ENCODE measurements around the gene TBCEL. TPM values are rescaled to one million over a fixed set of nuclear protein-coding genes. Genes with fewer than 3 reads are reported as not detected.
"Not testable (repeated sequence)": the region's sequence is repeated elsewhere in the genome, so short reads cannot be mapped to it uniquely, and the experiment has no call there.

The TBCEL gene
- polyA plus RNA-seq, 5 donors = 22.3 to 37.4 (median 33.2) TPM

DNA sequence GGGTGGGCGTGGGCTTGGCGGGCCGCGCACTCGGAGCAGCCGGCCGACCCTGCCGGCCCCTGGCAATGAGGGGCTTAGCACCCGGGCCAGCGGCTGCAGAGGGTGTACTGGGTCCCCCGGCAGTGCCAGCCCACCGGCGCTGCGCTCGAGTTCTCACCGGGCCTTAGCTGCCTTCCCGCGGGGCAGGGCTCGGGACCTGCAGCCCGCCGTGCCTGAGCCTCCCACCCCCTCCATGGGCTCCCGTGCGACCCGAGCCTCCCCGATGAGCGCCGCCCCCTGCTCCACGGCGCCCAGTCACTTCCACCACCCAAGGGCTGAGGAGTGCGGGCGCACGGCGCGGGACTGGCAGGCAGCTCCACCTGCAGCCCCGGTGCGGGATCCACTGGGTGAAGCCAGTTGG lies 2.2 kb upstream of the TBCEL start:
- not testable (repeated sequence) for DNase-seq

DNA sequence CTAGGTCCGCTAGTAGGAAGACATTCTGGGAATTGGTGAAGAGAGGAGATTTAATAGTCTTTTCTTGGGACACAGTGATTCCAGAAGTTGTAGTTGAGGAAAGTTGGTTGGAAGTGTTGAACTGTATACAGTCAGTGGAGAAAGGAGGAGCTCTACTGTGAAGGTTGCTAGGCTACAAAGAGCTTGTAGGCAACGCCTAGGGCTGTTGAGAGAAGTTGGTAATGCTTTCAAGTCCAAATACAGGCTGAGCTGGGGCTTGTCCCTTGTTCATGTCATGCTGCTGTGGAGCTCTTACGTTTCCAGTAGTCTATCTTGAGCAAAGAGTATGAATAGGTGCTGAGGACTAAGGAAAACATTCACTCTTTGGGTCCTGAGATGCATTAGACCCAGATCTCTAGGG lies 1.1 kb downstream of the TBCEL start:
- DNase-seq = no peak

DNA sequence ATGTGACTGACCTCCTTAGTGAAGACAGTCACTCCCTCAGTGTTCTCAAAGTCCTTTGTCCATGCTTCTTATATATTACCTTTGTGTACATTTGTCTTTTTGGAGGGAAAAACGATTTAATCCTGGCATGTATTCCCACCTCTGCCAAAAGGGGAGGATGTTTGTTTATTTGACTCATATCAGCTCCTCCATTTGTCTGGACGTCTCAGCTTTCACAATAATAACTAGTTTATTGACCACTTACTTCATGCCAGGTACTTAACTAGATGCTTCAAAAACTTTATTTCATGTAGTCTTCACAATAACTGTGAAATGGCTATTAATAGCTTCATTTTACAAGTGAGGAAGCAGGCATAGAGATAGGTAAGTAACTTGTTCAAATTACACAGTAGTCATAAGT lies 5.3 kb downstream of the TBCEL start:
- no peak for DNase-seq

DNA sequence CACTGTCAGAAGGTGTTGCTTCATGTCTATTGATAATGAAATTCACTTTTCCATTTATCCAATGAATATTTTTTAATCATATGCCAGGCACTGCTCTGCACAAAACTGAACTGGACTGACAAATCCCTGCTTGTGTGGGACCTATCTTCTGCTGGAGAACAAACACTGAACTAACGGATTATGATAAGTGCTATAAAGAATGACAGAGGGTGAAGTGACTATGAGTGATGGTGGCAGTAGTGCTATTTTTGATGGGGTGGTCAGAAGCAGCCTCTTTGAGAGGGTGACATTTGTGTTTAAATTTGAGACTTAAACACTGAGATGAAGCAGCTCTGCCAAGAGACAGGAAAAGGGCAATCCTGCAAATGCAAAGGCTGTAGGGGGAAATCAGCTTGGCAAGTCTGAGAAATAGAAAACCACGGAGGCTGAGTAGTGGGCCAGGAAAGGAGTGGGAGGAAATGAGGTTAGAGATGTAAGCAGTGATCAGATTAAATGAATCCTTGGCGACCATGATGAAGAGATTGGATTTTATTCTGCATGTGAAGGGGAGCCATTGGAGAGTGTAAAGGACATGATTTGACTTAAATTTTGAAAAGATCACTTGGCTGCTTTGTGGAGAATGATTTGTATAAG lies 6.0 kb downstream of the TBCEL start:
- DNase-seq = no peak

DNA sequence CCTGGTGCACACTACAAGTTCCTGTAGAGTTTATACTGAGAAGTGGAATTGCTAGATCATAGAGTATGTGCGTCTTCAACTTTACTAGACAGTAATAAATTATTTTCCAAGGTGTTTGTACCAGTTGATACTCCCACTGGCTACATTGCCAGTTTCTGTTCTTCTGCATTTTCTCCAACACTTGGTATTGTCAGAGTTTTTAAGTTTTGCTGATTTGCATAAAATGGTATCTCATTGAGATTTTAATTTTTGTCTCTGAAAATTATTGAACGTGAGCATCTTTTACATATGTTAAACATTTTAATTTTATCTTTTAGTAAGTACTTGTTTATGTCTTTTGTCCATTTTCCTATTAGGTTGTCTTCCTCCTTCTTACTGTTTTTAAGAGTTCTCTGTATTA lies 7.3 kb downstream of the TBCEL start:
- DNase-seq = no peak

DNA sequence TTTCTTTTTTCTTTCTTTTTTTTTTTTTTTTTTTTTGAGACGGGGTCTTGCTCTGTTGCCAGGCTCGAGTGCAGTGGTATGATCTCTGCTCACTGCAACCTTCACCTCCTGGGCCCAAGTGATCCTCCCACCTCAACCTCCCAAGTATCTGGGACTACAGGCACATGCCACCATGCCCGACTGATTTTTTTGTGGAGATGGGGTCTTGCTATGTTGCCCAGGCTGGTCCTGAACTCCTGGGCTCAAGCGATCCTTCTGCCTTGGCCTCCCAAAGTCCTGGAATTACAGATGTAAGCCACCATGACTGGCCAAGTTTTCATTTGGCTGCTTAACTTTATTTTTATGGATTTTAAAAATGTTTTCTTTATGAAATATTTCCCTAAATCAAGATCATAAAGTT lies 7.7 kb downstream of the TBCEL start:
- DNase-seq = not testable (repeated sequence)

DNA sequence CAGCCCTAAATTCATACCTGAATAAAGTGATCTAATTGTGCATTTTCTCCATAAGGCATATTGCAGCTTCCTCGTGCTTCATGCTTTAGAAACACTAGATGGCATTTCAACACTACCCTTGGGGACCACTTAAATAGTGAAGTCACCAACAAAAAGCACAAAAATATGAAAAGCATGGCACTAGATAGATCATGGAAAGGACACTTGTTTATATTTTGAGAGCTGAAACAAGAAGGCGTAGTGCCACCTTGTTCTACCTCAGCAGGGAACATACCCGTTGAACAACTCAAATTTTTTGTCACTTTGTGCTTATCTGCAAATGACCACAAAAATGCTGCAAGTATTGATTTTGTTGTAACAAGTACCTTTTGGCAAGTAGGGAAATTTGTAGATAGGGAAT lies 8.6 kb downstream of the TBCEL start:
- no peak for DNase-seq

DNA sequence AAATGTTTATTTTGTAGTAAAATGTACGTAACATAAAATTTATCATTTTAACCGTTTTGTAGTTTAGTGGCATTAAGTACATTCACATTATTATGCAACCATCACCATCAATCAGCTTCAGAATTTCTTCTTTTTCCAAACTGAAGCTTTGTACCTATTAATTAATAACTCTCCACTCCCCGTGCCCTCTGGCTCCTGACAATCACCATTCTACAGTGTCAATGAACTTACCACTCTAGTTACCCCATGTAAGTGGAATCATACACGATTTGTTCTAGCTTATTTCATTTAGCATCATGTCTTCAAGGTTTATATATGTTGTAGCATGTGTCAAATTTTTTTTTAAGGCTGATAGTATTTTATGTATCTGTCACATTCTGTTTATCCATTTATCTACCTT lies 9.7 kb downstream of the TBCEL start:
- DNase-seq = no peak

DNA sequence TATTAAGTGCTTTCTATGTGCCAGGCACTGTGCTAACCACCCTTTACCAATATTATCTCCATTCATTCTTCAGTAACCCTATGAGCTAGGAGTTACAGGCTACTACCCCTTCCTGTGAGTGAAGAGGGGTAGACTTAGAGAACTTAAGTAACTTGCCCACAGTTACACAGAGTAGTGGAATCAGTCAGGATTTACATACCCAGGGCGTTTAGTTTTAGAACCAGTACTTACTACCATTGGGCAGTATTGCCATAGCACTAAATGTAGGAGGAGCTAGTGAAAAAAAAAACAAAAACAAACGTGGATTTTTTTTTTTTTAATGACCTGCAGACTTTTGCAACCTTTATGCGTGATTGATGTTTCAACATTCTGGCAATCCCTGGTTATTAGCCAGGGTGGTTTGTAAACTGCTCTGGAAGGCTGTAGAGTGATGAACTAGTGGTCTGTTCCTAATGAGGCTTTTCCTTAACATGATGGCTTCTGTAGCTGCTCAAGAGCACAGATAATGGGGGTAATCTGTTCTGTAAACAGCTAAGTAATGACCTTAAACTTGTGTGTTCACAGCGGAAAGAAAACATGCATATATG lies 11.4 kb downstream of the TBCEL start:
- no peak for DNase-seq

DNA sequence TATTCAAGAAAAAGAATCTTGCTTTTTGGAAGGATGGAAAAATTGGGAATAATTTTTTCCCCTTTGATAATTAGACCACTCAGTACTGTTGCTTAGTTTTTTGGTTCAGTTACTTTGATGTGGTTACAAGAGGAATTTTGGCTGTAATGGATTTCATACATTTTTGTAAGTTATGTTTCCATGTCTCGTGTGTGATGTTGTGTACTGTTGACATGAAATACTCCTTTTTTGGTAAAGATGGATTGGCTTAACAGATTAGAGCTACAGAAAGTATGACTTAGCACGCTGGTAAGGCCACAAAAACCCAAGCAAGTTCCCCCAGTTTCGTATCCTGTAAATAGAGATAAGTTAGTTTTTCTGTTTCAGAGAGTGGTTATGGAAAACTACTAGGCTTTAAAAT lies 11.9 kb downstream of the TBCEL start:
- DNase-seq = no peak

DNA sequence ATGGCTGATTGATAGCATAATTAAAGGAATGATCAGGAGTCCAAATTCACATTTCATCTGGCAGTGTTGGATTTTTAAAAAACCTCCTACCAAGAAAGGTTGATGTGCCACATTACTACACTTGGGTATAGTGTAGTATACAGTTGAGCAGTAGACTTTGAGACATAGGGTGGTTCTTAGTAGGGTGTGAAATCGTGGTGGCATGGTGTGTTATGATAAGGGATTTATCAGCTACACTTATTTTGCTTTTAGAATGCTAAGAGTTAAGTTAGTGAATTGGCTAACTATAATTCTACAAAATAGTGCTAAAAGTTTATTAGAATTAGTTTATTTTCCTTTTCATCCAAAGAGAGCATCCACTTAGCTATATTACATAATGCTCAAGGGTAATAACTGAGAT lies 13.1 kb downstream of the TBCEL start:
- DNase-seq = no peak

DNA sequence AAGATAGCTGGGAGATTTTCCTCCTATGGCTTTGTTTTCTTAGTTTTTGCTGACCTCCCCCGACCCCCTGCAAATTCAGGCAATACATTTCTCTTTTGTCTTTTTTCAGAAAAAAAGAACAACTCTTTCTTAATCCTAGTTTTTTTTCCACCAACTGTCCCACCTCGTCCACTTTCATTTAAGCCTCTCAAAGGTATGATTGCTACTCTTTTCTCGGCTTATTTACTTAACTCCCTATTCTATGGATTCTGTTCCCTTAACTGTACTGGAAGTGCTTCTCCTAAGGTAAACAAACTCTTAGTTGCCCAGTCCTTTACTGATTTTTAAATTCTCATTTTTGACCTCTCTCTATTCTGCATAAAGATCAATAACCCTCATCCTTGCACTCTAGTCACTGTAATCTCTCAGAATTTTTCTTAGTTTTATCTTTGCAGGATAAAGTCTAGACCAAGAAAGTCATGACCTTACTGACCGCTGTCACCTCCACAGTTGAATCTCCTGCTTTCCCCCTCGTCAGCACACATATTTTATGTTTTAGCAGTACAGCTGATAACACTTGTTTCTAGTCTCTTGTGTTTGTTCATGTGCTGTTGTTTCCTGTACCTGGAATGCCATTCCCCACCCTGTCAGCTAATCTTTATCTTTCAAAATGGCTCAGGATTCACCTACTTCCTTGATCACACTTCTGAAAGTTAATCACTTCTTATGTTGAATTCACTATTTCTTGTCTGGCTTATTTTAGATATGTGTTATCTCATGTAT lies 14.9 kb downstream of the TBCEL start:
- DNase-seq = no peak

DNA sequence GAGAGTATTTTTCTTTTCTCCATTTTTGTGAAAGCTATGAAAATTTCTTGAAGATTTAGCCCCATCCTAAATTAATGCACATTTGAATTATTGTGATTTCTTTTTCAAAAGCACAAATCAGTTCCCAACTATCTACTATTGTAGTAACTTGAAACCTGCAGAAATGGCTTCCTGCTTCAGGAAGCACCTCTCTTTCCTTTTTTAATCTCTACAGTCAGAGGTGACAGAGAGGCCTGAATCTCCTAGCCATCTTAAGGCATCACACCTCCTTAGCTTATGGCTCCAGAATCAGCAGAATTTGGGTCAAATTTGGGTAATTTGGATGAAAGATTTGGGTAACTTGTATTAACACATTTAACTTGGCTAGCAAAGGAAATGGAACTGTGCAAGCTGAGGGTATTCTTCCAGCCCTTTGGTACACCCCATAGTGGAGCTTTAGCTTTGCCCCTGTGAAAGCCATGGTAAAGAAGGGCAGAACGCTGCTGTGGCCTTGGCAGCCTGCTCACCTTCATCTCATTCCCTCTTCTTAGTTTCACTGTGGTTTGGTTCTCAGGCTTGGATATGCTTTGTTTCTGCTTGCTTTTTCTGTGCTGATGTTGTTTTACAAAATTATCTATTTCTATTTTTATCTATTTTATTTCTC lies 16.2 kb downstream of the TBCEL start:
- no peak for DNase-seq

DNA sequence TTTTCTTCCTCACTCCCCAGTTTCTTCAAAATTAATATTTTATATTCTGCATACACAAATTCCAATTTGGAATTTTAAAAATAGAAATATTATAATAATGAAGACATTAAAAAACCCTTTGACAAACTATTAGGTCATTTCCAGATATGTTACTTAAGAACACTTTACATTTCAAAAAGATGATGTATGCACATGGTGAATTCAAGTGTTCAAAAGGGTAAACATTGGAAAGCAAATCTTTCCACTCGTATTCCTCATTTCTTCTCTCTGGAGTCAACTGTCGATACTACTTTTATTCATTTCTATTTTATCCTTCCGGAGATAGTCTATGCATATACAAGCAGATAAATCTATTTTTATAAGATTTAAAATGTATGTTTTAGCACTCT lies 16.7 kb downstream of the TBCEL start:
- DNase-seq = no peak

DNA sequence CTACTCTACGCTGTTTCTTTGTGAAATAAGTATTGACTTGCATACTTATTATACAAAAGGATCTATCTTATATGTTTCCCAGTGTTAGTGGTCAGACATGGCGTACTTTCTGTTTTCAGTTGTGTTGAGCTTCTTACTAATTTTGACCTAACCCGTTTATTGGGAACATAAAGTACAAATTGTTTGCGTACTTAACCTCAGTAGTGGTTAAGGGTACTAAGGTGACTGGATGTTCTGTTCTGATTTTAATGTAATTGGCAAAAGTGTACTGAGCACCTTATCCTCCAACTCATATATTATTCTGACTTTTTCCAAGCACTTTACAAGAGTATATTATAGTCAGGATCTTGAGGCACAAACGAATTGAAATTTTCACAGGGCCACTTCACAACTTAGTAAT lies 17.2 kb downstream of the TBCEL start:
- DNase-seq = no peak

DNA sequence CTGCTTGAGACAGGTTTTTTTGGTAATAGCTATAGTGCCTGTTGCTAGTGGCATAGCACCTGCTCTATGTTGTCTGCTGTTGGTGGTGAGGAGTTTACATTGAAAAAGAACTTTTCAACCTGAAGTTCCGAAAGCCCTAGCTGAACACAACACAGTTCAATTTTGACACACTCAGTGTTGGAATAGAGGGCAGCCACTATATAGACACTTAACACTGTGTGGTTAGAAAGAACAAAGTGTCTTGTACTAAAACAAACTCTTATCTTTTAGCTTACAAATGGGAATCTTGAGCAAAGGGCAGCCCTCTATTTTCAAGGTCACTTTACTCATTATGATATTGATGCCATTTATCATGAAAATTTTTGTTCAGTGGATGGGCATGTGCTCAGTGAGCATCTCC lies 18.4 kb downstream of the TBCEL start:
- no peak for DNase-seq

DNA sequence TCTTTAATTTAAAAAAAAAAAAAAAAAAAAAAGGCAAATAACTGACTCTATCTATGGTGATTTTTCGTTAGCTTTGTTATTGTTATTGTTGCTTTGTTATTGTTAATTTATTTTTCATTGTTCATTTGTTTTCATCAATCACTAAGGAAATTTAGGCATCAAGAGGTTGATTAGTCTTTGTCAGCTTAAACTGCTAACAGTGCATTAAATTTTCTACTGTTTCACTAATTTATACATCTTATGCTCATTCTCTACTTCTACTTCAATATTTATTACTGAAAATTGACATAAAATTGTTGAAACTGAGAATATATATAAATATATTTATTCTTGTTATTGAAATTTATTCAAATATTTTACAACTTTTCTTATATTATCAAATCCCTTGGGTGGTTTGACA lies 24.0 kb downstream of the TBCEL start:
- DNase-seq = no peak

DNA sequence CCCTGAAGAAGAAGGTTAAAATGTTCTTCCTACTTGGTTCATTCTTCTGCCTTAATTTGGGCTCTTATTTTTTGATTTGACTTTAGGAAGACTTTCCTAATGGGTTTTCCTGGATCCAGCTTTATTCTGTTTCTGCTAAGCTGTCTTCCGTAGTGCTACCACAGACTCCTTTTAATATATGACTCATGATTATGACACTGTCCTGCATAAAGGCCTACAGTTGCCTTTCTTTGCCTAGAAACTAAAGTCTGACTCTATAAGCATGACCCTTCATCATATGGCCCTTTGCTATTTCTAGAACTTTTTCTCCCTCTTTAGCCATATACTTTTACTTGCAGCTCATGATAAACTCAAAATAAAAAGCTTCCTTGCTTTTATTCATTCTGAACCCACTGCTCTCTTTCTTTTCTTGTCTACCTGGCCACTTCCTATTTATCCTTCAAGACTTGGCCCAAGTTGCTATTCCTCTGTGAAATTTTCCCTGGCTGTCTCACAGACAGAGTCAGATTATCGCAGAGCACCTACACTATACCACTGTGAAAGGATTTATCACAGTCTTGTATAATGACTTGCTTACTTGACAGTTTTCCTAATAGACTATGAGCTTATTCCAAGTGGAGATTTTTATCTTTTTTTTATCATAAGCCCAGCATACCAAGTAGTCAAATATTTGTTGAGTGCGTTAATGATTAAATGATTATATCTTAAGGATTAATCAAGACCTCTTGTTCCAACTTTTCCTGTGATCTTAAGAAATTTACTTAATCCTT lies 24.7 kb downstream of the TBCEL start:
- DNase-seq = no peak

DNA sequence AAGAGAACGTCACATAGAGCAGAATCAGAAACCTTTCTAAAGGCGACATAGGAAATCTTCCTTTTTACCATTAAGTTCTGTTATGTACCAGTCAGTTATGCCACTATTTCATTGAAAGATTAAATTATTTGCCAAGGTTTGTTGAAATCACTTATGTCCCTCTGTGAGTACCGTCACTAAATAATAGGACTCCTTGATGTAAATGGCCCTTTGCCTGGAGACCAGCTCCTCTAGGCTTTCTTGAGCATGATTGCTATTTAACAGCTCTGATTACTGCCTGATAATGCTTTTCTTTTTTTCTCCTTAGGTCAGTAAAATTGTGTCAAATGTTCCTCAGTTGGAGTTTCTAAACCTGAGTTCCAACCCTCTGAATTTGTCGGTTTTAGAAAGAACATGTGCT lies 29.3 kb downstream of the TBCEL start:
- no peak for DNase-seq

DNA sequence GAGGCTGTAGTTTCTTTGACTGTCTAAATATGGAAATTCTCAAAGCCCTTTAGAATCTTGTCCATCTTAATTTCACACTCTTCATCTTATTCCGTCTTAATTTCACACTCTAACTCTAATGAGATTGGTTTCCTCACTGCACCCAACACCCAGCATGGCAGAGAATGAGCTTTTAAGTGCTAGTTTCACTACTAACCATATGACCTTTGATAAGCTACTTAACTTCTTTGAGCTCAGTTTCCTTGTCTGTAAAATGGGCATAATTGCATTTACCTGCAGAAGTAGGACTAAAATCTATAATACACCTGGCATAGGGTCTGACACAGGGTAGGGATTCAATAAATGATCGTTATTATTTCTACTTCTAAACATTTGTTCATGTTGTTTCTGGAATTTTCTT lies 30.4 kb downstream of the TBCEL start:
- DNase-seq = no peak

DNA sequence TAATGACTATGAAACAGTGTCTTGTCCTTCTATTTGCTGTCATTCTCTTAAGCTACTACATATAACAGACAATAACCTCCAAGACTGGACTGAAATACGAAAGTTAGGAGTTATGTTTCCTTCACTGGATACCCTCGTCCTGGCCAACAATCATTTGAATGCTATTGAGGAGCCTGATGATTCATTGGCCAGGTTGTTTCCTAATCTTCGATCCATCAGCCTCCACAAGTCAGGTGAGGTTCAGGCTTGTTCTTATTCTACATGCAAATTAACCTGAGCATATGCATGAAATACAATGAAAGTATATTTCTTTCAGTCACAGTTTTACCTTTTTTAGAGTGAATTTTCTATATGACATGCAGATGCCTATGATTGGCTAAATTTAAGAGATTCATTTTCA lies 31.2 kb downstream of the TBCEL start:
- DNase-seq = no peak

DNA sequence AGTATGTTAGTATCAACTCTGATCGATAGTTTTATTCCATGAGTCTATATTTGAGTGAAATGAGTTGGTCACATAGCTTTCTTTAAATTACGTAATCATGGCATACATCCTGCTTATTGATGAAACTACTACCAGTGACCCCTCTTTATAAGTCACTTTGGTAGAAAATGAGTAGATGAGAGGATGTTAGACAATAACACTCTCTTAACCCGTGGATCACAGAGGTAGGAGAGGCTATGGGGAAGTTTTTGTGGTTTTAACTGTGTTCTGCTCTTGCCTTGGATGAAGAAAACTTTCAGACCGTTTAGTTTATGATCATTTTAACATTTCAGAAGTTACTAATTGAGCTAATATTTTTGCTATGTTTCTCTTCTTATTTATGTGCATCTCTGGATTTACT lies 34.0 kb downstream of the TBCEL start:
- no peak for DNase-seq

All from right lung (tissue), 5 donors.